Measurements from ENCODE around the gene IPO9. TPM values are rescaled to one million over a fixed set of nuclear protein-coding genes. Genes with fewer than 3 reads are reported as not detected.

Gene IPO9
- total RNA-seq, 1 donor from 2014 or later, result 50.2 TPM

DNA sequence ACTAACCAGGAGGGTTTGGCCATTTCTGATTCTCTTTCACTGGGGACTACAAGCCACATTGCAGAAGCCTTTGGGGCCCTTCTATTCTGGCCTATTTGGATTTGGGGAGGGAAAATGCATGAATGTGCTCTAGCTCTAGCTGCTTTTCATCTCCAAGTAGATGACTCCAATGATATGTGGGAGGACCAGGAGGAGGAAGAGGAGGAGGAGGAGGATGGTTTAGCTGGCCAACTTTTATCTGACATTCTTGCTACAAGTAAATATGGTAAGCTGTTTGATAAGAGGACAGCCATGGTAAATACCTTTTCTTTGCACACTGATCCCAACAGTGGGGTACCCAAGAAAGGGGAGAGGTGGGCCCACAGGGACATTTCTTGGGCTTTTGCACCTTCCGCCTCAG lies 45.7 kb downstream of the IPO9 start:
- TF ChIP-seq, protein P1, sequence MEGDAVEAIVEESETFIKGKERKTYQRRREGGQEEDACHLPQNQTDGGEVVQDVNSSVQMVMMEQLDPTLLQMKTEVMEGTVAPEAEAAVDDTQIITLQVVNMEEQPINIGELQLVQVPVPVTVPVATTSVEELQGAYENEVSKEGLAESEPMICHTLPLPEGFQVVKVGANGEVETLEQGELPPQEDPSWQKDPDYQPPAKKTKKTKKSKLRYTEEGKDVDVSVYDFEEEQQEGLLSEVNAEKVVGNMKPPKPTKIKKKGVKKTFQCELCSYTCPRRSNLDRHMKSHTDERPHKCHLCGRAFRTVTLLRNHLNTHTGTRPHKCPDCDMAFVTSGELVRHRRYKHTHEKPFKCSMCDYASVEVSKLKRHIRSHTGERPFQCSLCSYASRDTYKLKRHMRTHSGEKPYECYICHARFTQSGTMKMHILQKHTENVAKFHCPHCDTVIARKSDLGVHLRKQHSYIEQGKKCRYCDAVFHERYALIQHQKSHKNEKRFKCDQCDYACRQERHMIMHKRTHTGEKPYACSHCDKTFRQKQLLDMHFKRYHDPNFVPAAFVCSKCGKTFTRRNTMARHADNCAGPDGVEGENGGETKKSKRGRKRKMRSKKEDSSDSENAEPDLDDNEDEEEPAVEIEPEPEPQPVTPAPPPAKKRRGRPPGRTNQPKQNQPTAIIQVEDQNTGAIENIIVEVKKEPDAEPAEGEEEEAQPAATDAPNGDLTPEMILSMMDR (IDR thresholded peaks at IDR 0.05; ENCODE audit: insufficient read depth, low read depth, low read length), result no peak
- TF ChIP-seq EZH2 (IDR thresholded peaks at IDR 0.05; ENCODE audit: insufficient read depth, low read length), result no peak
- DNase-seq (ENCODE audit: low read depth), result no peak
- Histone ChIP-seq H3K4me1 (ENCODE audit: insufficient read depth, low read length) (peaks cover 6% of the 10 kb centered on the region), H3K4me3 (ENCODE audit: insufficient read depth, low read depth, low read length) (no peak overlapping the region), H3K27ac (ENCODE audit: low read depth, low read length) (no peak overlapping the region), H3K4me2 (ENCODE audit: low read length) (no peak overlapping the region), H3K9me3 (ENCODE audit: insufficient read depth, low read depth, low read length) (no peaks in the 10 kb centered on the region), H3K36me3 (ENCODE audit: insufficient read depth, low read length) (peaks cover 44% of the 10 kb centered on the region), H3K27me3 (ENCODE audit: insufficient read depth, low read length) (no peaks in the 10 kb centered on the region), H2AFZ (ENCODE audit: low read depth, low read length) (no peak overlapping the region), H3K79me2 (ENCODE audit: insufficient read depth, low read length) (no peaks in the 10 kb centered on the region), H3K9ac (ENCODE audit: low read length) (no peak overlapping the region), H4K20me1 (ENCODE audit: insufficient read depth, low read length) (peaks cover 10% of the 10 kb centered on the region)
- H3K36me3 Mint-ChIP-seq (ENCODE audit: low read depth, unreplicated experiment), result peaks cover 28% of the 10 kb centered on the region
- H3K27me3 Mint-ChIP-seq (ENCODE audit: low read depth, unreplicated experiment), result no peaks in the 10 kb centered on the region
- peaks cover 1% of the 10 kb centered on the region for H3K4me1 Mint-ChIP-seq (ENCODE audit: low read depth, unreplicated experiment)
- H3K4me3 Mint-ChIP-seq (ENCODE audit: unreplicated experiment), result no peak overlapping the region
- FAIRE-seq, result no peak
- H3K9me3 Mint-ChIP-seq (ENCODE audit: unreplicated experiment), result no peaks in the 10 kb centered on the region
- H3K27ac Mint-ChIP-seq (ENCODE audit: unreplicated experiment), result no peak overlapping the region

DNA sequence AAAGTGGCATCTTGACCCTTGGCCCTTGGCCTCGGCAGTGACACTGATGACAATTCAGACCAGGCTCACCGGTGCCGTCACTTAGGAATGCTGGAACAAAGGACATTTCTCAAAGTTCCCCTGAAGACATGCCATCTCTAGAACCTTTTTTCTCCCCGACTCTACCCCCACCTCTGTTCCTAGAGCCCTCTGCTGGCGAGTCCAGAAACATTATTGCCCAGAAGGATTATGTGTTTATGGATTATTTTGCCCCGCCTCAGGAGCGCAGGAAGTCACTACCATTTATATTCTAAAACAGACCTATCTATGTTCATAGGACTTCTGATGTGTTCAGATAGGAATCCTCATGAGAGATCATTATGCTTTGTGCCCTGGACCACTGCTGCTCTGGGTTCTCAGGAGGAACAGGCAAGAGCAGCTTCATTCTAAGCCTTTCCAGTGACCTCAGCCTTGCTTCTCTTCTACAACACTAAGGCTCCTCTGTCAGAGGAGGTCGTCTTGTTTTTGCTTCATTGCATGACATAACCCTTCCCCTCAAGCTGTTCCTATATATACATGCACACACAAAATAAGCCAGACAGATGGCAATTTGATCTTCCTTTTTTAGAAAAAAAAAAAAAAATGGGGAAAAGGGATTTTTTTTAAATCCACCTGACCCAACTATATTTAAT lies 47.3 kb downstream of the IPO9 start:
- H3K9me3 Mint-ChIP-seq (ENCODE audit: unreplicated experiment), result no peaks in the 10 kb centered on the region
- DNase-seq (ENCODE audit: low read depth), result no peak
- peaks cover 31% of the 10 kb centered on the region for H3K36me3 ChIP-seq (ENCODE audit: insufficient read depth, low read length)
- no peak overlapping the region for H3K27ac Mint-ChIP-seq (ENCODE audit: unreplicated experiment)
- H3K9ac ChIP-seq (ENCODE audit: low read length), result no peak overlapping the region
- H3K4me3 ChIP-seq (ENCODE audit: insufficient read depth, low read depth, low read length), result no peak overlapping the region
- H3K4me1 ChIP-seq (ENCODE audit: insufficient read depth, low read length), result no peaks in the 10 kb centered on the region
- no peaks in the 10 kb centered on the region for H3K27me3 Mint-ChIP-seq (ENCODE audit: low read depth, unreplicated experiment)
- H3K4me2 ChIP-seq (ENCODE audit: low read length), result no peak overlapping the region
- H2AFZ ChIP-seq (ENCODE audit: low read depth, low read length), result no peak overlapping the region
- no peaks in the 10 kb centered on the region for H3K9me3 ChIP-seq (ENCODE audit: insufficient read depth, low read depth, low read length)
- H3K79me2 ChIP-seq (ENCODE audit: insufficient read depth, low read length), result no peaks in the 10 kb centered on the region
- H3K4me1 Mint-ChIP-seq (ENCODE audit: low read depth, unreplicated experiment), result peaks cover 1% of the 10 kb centered on the region
- no peak overlapping the region for H3K4me3 Mint-ChIP-seq (ENCODE audit: unreplicated experiment)
- no peak overlapping the region for H3K27ac ChIP-seq (ENCODE audit: low read depth, low read length)
- no peak for TF ChIP-seq EZH2 (IDR thresholded peaks at IDR 0.05; ENCODE audit: insufficient read depth, low read length)
- TF ChIP-seq, protein P1 (IDR thresholded peaks at IDR 0.05; ENCODE audit: insufficient read depth, low read depth, low read length), result peak; percentile 52
- H4K20me1 ChIP-seq (ENCODE audit: insufficient read depth, low read length), result no peaks in the 10 kb centered on the region
- FAIRE-seq, result no peak
- H3K36me3 Mint-ChIP-seq (ENCODE audit: low read depth, unreplicated experiment), result peaks cover 25% of the 10 kb centered on the region
- no peaks in the 10 kb centered on the region for H3K27me3 ChIP-seq (ENCODE audit: insufficient read depth, low read length)

DNA sequence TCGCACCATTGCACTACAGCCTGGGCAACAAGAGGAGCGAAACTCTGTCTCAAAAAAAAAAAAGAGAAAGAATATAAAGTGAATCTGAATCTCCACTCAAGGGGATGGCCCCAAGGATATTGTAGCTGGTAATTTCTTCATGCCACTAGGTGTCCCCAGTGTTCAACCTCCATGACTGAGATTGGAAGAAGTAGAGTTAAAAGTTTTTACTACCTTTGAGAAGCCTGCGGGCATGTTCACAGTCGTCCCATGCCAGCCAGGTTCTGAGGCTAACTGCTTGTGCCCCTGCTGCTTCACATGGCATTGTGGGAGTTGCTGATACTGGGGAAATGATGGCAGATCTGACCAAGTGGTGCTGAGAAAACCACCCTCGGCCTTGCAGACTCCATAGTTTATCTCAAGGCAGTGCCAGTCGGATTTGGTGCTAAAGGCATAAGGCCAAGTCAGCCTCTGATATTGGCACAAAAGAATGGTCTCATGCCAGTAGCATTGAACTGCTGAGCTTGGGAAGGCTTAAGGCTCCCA lies 49.0 kb downstream of the IPO9 start:
- no peak overlapping the region for H3K27ac ChIP-seq (ENCODE audit: low read depth, low read length)
- peaks cover 15% of the 10 kb centered on the region for H3K36me3 ChIP-seq (ENCODE audit: insufficient read depth, low read length)
- H3K4me3 ChIP-seq (ENCODE audit: insufficient read depth, low read depth, low read length), result no peak overlapping the region
- no peak overlapping the region for H3K27ac Mint-ChIP-seq (ENCODE audit: unreplicated experiment)
- no peaks in the 10 kb centered on the region for H3K79me2 ChIP-seq (ENCODE audit: insufficient read depth, low read length)
- no peaks in the 10 kb centered on the region for H4K20me1 ChIP-seq (ENCODE audit: insufficient read depth, low read length)
- peaks cover 7% of the 10 kb centered on the region for H3K4me1 ChIP-seq (ENCODE audit: insufficient read depth, low read length)
- no peak overlapping the region for H2AFZ ChIP-seq (ENCODE audit: low read depth, low read length)
- peaks cover 6% of the 10 kb centered on the region for H3K4me1 Mint-ChIP-seq (ENCODE audit: low read depth, unreplicated experiment)
- peak; percentile 56 for FAIRE-seq
- H3K4me3 Mint-ChIP-seq (ENCODE audit: unreplicated experiment), result no peak overlapping the region
- TF ChIP-seq EZH2 (IDR thresholded peaks at IDR 0.05; ENCODE audit: insufficient read depth, low read length), result no peak
- TF ChIP-seq, protein P1 (IDR thresholded peaks at IDR 0.05; ENCODE audit: insufficient read depth, low read depth, low read length), result peak; percentile 69
- H3K27me3 ChIP-seq (ENCODE audit: insufficient read depth, low read length), result no peaks in the 10 kb centered on the region
- H3K9ac ChIP-seq (ENCODE audit: low read length), result peak overlapping the region; percentile 11
- no peaks in the 10 kb centered on the region for H3K9me3 ChIP-seq (ENCODE audit: insufficient read depth, low read depth, low read length)
- peaks cover 15% of the 10 kb centered on the region for H3K36me3 Mint-ChIP-seq (ENCODE audit: low read depth, unreplicated experiment)
- no peak overlapping the region for H3K4me2 ChIP-seq (ENCODE audit: low read length)
- H3K27me3 Mint-ChIP-seq (ENCODE audit: low read depth, unreplicated experiment), result no peaks in the 10 kb centered on the region
- DNase-seq (ENCODE audit: low read depth), result peak; percentile 29
- no peaks in the 10 kb centered on the region for H3K9me3 Mint-ChIP-seq (ENCODE audit: unreplicated experiment)

All from astrocyte (in vitro differentiated cells and primary cell).